Fibroblast of lung (primary cell): ENCODE results near the gene CDK9. TPM values are rescaled to one million over a fixed set of nuclear protein-coding genes. Genes with fewer than 3 reads are reported as not detected.

Experiments used
- DNase-seq, 2 donors: peaks; one replicate each; pipeline versions ENCODE4 v3.0.0 to v3.0.0-alpha.2; 2010; ENCODE audit warnings: low read depth in 2 of 2
- H2AFZ ChIP-seq: 2 replicates; pipeline ENCODE4 v1.5.1; 2012; ENCODE audit warnings: low read length, control low read depth, inconsistent platforms
- H3K27ac ChIP-seq: 2 replicates; pipeline ENCODE4 v1.5.1; 2011; ENCODE audit warnings: low read length, control low read depth; ENCODE audit not compliant: insufficient read depth
- H3K27me3 ChIP-seq: 2 replicates; pipeline ENCODE4 v1.5.1; 2011; ENCODE audit warnings: mild to moderate bottlenecking, low read length; ENCODE audit not compliant: control insufficient read depth, insufficient read depth
- H3K36me3 ChIP-seq: 2 replicates; pipeline ENCODE4 v1.5.1; 2011; ENCODE audit warnings: low read length; ENCODE audit not compliant: control insufficient read depth, insufficient read depth
- H3K4me1 ChIP-seq: 2 replicates; pipeline ENCODE4 v1.5.1; 2011; ENCODE audit warnings: low read length; ENCODE audit not compliant: control insufficient read depth, insufficient read depth; ENCODE audit errors: extremely low read depth
- H3K4me2 ChIP-seq: 2 replicates; pipeline ENCODE4 v1.5.1; 2011; ENCODE audit warnings: low read length, control low read depth; ENCODE audit not compliant: insufficient read depth; ENCODE audit errors: extremely low read depth
- H3K4me3 ChIP-seq, 4 experiments: fragments of 200-600 bp in 1 of 4; sonication (generic) in 1 of 4; replicated peaks in 1 of 4; 2 replicates each; pipeline ENCODE4 v1.5.1; 2011 to 2016; ENCODE audit warnings: low read length in 4 of 4, low read depth in 3 of 4, mild to moderate bottlenecking in 3 of 4, control low read depth in 2 of 4, inconsistent platforms in 1 of 4, mixed read lengths in 1 of 4; ENCODE audit not compliant: insufficient read depth in 1 of 4; ENCODE audit errors: control extremely low read depth in 1 of 4
- H3K79me2 ChIP-seq: 2 replicates; pipeline ENCODE4 v1.5.1; 2012; ENCODE audit warnings: mild to moderate bottlenecking, low read length, inconsistent platforms; ENCODE audit not compliant: control insufficient read depth, insufficient read depth
- H3K9ac ChIP-seq: 2 replicates; pipeline ENCODE4 v1.5.1; 2011; ENCODE audit warnings: mild to moderate bottlenecking, low read length, control low read depth; ENCODE audit not compliant: insufficient read depth
- H3K9me3 ChIP-seq: 2 replicates; pipeline ENCODE4 v1.5.1; 2012; ENCODE audit warnings: low read depth, low read length; ENCODE audit not compliant: control insufficient read depth, insufficient read depth
- H4K20me1 ChIP-seq: 2 replicates; pipeline ENCODE4 v1.5.1; 2011; ENCODE audit warnings: low read length; ENCODE audit not compliant: control insufficient read depth, insufficient read depth; ENCODE audit errors: extremely low read depth
- EZH2 ChIP-seq: IDR thresholded peaks from 2 replicates; pipeline ENCODE4 v1.5.1; 2012; ENCODE audit warnings: low read length, control low read depth, mild to moderate bottlenecking; ENCODE audit errors: missing control alignments
- polyA plus RNA-seq, 2 donors: library from polyadenylated mRNA; depleted of rRNA in 1 of 2; stranded (reverse) in 1 of 2; unstranded in 1 of 2; fragments of >200 nt; gene quantifications; 2 replicates each; pipeline ENCODE4 v1.2.1, GENCODE V29; 2011 to 2012; ENCODE audit warnings: missing spikeins in 1 of 2
- total RNA-seq: library from RNA; depleted of rRNA; stranded (reverse); fragments of >200 nt; gene quantifications from 2 replicates; pipeline ENCODE4 v1.2.1, GENCODE V29; 2014
- TF ChIP-seq, protein P1 (sequence below), 2 donors: IDR thresholded peaks in 1 of 2; conservative IDR thresholded peaks in 1 of 2; 1 replicate in 1 of 2; 2 replicates in 1 of 2; pipeline ENCODE4 v1.5.1; 2011 to 2012; ENCODE audit warnings: low read length in 2 of 2, control low read depth in 1 of 2, inconsistent platforms in 1 of 2, low read depth in 1 of 2, mild to moderate bottlenecking in 1 of 2

Gene CDK9
- total and polyA plus RNA-seq, 2 donors (not counting 1 experiment from before 2014, with no cell fraction given) = 54.8 to 82.2 TPM

DNA sequence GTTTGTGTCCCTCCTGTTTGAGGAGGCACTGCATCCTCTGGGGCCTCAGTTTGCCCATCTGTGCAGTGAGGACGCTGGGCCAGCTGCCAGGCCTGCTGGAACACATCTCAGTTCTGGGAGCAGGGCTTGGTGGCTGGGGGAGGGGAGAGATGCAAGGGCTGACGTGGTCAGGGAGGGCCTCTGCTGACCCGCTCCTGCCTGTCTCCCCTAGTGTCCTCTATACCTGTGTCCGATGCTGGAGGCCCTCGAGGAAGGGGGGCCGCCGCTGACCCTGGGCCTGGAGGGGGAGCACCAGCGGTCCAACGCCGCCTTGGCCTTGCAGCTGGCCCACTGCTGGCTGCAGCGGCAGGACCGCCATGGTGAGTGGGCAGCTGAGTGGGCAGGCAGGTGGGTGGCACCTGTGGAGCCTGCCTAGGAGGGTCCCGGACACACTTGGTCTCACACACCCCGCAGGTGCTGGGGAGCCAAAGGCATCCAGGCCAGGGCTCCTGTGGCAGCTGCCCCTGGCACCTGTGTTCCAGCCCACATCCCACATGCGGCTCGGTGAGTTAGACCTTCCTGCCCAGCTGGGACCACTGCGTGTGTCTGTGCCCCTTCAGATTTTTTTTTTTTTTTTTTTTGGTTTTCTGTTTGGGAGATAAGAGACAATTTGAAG is 22.6 kb downstream of the CDK9 start:
- no peak overlapping the region for H3K4me3 ChIP-seq
- H2AFZ ChIP-seq = no peak overlapping the region
- H3K9ac ChIP-seq = no peak overlapping the region
- no peaks in the 10 kb centered on the region for H4K20me1 ChIP-seq
- no peak for TF ChIP-seq EZH2
- TF ChIP-seq, protein P1, sequence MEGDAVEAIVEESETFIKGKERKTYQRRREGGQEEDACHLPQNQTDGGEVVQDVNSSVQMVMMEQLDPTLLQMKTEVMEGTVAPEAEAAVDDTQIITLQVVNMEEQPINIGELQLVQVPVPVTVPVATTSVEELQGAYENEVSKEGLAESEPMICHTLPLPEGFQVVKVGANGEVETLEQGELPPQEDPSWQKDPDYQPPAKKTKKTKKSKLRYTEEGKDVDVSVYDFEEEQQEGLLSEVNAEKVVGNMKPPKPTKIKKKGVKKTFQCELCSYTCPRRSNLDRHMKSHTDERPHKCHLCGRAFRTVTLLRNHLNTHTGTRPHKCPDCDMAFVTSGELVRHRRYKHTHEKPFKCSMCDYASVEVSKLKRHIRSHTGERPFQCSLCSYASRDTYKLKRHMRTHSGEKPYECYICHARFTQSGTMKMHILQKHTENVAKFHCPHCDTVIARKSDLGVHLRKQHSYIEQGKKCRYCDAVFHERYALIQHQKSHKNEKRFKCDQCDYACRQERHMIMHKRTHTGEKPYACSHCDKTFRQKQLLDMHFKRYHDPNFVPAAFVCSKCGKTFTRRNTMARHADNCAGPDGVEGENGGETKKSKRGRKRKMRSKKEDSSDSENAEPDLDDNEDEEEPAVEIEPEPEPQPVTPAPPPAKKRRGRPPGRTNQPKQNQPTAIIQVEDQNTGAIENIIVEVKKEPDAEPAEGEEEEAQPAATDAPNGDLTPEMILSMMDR (conservative IDR thresholded peaks at IDR 0.05 in 1 of 2, IDR thresholded peaks at IDR 0.05 in 1 of 2; ENCODE audit: low read depth in 1 of 2, low read length in 2 of 2) = no peak
- no peaks in the 10 kb centered on the region for H3K9me3 ChIP-seq
- H3K79me2 ChIP-seq = peaks cover 20% of the 10 kb centered on the region
- no peak overlapping the region for H3K4me2 ChIP-seq
- H3K4me1 ChIP-seq = peaks cover 9% of the 10 kb centered on the region
- H3K27me3 ChIP-seq = no peaks in the 10 kb centered on the region
- no peak overlapping the region for H3K27ac ChIP-seq
- H3K36me3 ChIP-seq = peaks cover 28% of the 10 kb centered on the region
- no peak for DNase-seq

DNA sequence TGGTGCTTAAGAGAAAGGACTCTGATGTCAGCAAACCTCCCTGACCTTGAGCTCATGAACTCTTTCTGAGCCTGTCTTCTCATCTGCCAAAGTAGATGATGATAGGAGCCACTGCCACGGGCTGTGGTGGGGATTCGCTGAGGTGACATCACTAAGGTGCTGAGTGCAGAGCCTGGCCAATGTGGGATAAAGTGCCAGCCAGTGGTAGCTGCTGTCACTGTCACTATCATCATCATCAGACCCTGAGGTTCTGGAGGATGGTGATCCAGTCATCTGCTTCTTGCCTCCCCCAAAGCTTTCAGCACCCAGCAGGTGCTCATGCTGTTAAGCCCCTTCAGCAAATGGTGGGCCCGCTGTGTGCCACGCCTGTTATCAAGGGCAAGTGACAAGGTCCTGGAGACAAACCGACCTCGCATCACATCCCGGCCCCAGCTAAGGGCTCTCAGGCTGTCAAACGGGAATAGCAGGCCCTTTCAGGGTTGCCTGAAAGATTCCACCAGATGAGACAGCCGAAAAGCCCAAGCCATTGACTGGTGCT is 23.2 kb downstream of the CDK9 start:
- peaks cover 30% of the 10 kb centered on the region for H3K36me3 ChIP-seq

DNA sequence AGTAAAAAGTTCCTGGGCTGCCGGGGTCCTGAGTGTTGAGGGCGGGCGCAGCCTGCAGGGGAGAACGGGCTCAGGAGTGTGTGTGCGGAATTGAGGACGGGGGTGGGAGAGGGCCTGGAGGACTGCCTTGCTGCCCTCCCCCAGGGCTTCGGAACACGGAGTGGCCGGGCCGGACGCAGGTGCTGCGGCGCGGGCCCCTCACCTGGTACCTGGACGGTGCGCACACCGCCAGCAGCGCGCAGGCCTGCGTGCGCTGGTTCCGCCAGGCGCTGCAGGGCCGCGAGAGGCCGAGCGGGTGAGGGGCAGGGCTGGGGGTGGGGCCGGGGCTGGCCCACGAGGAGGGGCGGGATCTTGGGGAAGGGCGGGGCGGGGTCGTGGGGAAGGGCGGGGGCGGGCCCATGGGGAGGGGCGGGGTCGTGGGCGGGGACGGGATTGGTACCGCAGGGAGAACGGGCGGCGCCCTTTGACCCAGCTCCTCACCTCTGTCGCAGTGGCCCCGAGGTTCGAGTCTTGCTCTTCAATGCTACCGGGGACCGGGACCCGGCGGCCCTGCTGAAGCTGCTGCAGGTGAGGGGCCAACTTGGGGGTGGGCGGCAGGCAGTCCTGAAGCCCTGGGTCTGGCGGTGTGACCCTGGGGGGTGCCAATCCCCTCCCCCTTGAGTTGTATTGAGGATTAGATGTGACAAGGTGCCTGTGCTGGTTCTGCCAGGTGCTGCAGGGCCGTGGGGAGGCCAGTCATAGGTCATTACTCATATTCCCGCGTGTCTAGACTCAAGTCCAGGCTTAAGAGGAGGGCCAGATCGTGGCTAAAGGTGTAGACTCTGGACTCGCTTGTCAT is 23.9 kb downstream of the CDK9 start:
- Histone ChIP-seq H3K4me1 (no peaks in the 10 kb centered on the region), H3K27ac (no peak overlapping the region), H3K36me3 (peaks cover 31% of the 10 kb centered on the region), H3K4me3 (no peak overlapping the region), H2AFZ (no peak overlapping the region), H3K79me2 (peaks cover 8% of the 10 kb centered on the region), H4K20me1 (no peaks in the 10 kb centered on the region), H3K4me2 (no peak overlapping the region), H3K9me3 (no peaks in the 10 kb centered on the region), H3K9ac (no peak overlapping the region), H3K27me3 (no peaks in the 10 kb centered on the region)
- TF ChIP-seq EZH2 = no peak
- TF ChIP-seq, protein P1 (conservative IDR thresholded peaks at IDR 0.05 in 1 of 2, IDR thresholded peaks at IDR 0.05 in 1 of 2; ENCODE audit: low read depth in 1 of 2, low read length in 2 of 2) = no peak
- DNase-seq = peak in 1 of 2 donors; percentile 20

More for the DNA sequence above, 23.2 kb downstream of the CDK9 start:
- DNase-seq = no peak
- Histone ChIP-seq H3K27me3 (no peaks in the 10 kb centered on the region), H2AFZ (no peak overlapping the region), H3K4me3 (no peak overlapping the region), H3K9ac (no peak overlapping the region), H4K20me1 (no peaks in the 10 kb centered on the region), H3K27ac (no peak overlapping the region), H3K4me2 (no peak overlapping the region), H3K4me1 (peaks cover 5% of the 10 kb centered on the region), H3K79me2 (peaks cover 14% of the 10 kb centered on the region), H3K9me3 (no peaks in the 10 kb centered on the region)
- TF ChIP-seq EZH2 = no peak
